HL-60 (cell line): ENCODE data around the gene GABARAP.

Experiments
- CTCF ChIP-seq: IDR thresholded peaks from one replicate; pipeline ENCODE4 v1.5.1; 2011; ENCODE audit warnings: low read length, control low read depth, inconsistent platforms; ENCODE audit not compliant: insufficient read depth
- SPI1 ChIP-seq: IDR thresholded peaks from 2 replicates; pipeline ENCODE4 v1.6.1; 2012; ENCODE audit warnings: low read depth, mild to moderate bottlenecking, borderline replicate concordance

DNA sequence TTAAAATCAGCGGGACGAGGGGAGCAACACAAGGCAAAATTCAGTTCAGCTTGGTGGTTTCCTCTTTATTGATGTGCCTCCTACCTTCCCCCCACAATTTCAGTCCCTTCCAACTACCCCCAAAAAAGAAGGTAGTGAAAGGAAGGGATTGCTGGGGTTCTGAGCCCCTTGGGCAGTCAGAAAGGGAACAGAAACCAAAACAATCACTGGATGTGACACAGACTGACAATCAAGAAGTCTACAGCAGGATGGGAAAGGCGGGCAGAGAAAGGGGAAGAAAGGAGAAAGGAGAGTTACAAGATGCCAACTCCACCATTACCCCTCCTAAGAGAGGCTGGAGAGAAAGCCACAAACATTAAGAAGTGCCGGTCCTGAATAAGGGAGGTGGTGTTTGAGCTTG lies 1.9 kb downstream of the GABARAP start:
- TF ChIP-seq CTCF = no peak
- no peak for TF ChIP-seq SPI1
